H1 (cell line): Measurements from ENCODE around the gene CDK5RAP2. TPM values are rescaled to one million over a fixed set of nuclear protein-coding genes. Genes with fewer than 3 reads are reported as not detected.

ENCODE experiments used
- CTCF ChIA-PET: fragments of 300-600 bp; sonication (Branson Sonifier 250); formaldehyde crosslinking; loops from one replicate; lab custom pipeline; 2021; ENCODE audit not compliant: partially characterized antibody; lab: Charles Lee
- POLR2A ChIA-PET: fragments of 300-600 bp; sonication (Branson Sonifier 250); formaldehyde crosslinking; loops from one replicate; lab custom pipeline; 2021; ENCODE audit warnings: inconsistent platforms; ENCODE audit not compliant: partially characterized antibody; lab: Charles Lee
- DNase-seq, 2 experiments: peaks; one replicate each; pipeline versions ENCODE4 v3.0.0 to v3.0.0-alpha.2; 2010 to 2022; ENCODE audit warnings: low spot score in 2 of 2, low read depth in 1 of 2, mixed read lengths in 1 of 2
- FAIRE-seq: peaks from 2 replicates; lab custom pipeline; 2011; peaks lifted over from hg19 to GRCh38; lab: Jason Lieb, UNC
- H2AFZ ChIP-seq: 2 replicates; pipeline ENCODE4 v1.8.1; 2012; ENCODE audit warnings: low read length, inconsistent platforms
- H2AK5ac ChIP-seq: 2 replicates; pipeline ENCODE4 v1.6.1; 2013; ENCODE audit warnings: low read depth, low read length
- H2BK120ac ChIP-seq: replicated peaks from 2 replicates; pipeline ENCODE3; 2013; ENCODE audit warnings: low read depth, low read length, inconsistent platforms
- H2BK12ac ChIP-seq: 2 replicates; pipeline ENCODE4 v1.6.1; 2013; ENCODE audit warnings: low read depth, low read length
- H2BK15ac ChIP-seq: 2 replicates; pipeline ENCODE4 v1.6.1; 2013; ENCODE audit warnings: low read length
- H2BK20ac ChIP-seq: 2 replicates; pipeline ENCODE4 v1.6.1; 2013; ENCODE audit warnings: low read length
- H2BK5ac ChIP-seq: 2 replicates; pipeline ENCODE4 v1.6.1; 2013; ENCODE audit warnings: low read depth, low read length
- H3K14ac ChIP-seq: 2 replicates; pipeline ENCODE4 v1.6.1; 2013; ENCODE audit warnings: inconsistent platforms; ENCODE audit not compliant: insufficient read length
- H3K18ac ChIP-seq: 2 replicates; pipeline ENCODE4 v1.6.1; 2013; ENCODE audit warnings: low read length; ENCODE audit errors: extremely low read depth
- H3K23ac ChIP-seq: 2 replicates; pipeline ENCODE4 v1.6.1; 2013; ENCODE audit warnings: inconsistent platforms; ENCODE audit not compliant: insufficient read length
- H3K23me2 ChIP-seq: 2 replicates; pipeline ENCODE4 v1.6.1; 2013; ENCODE audit warnings: low read depth, low read length
- H3K27ac ChIP-seq: 2 replicates; pipeline ENCODE4 v1.6.1; 2011; ENCODE audit warnings: low read depth, low read length, inconsistent platforms
- H3K27me3 ChIP-seq, 4 experiments: replicated peaks in 1 of 4; 1 replicate in 1 of 4; 2 replicates in 3 of 4; pipeline versions ENCODE4 v1.6.1 to v1.8.1; 2011 to 2013; ENCODE audit warnings: low read length in 3 of 4, mild to moderate bottlenecking in 3 of 4, inconsistent platforms in 2 of 4, mixed read lengths in 2 of 4, moderate library complexity in 1 of 4; ENCODE audit not compliant: control insufficient read depth in 3 of 4, insufficient read depth in 3 of 4; ENCODE audit errors: extremely low read depth in 1 of 4
- H3K36me3 ChIP-seq, 4 experiments: 2 replicates each; pipeline versions ENCODE4 v1.6.1 to v1.8.1; 2011 to 2013; ENCODE audit warnings: mild to moderate bottlenecking in 4 of 4, low read length in 3 of 4, moderate library complexity in 2 of 4, control low read depth in 1 of 4, inconsistent platforms in 1 of 4; ENCODE audit not compliant: insufficient read depth in 4 of 4, control insufficient read depth in 2 of 4
- H3K4ac ChIP-seq: replicated peaks from 2 replicates; pipeline ENCODE3; 2013; ENCODE audit warnings: low read length, low read depth, mixed read lengths, inconsistent platforms; ENCODE audit not compliant: insufficient read length
- H3K4me1 ChIP-seq, 4 experiments: replicated peaks in 1 of 4; 1 replicate in 1 of 4; 2 replicates in 3 of 4; pipeline versions ENCODE4 v1.6.1 to v1.8.1; 2011 to 2013; ENCODE audit warnings: low read length in 3 of 4, inconsistent platforms in 2 of 4, mixed read lengths in 1 of 4; ENCODE audit not compliant: insufficient read depth in 4 of 4, control insufficient read depth in 3 of 4
- H3K4me2 ChIP-seq, 2 experiments: 2 replicates each; pipeline versions ENCODE4 v1.6.1 to v1.8.1; 2011 to 2013; ENCODE audit warnings: low read depth in 2 of 2, low read length in 2 of 2, control low read depth in 1 of 2, inconsistent platforms in 1 of 2, mild to moderate bottlenecking in 1 of 2; ENCODE audit not compliant: insufficient read depth in 1 of 2
- H3K4me3 ChIP-seq, 4 experiments: fragments of 200-600, 300-600 bp in 1 of 4; sonication (generic), shearing (Covaris generic), sonication (Bioruptor Twin) in 1 of 4; 2 replicates each; pipeline versions ENCODE4 v1.5.1 to v1.8.1; 2011 to 2016; ENCODE audit warnings: low read length in 4 of 4, low read depth in 3 of 4, control low read depth in 2 of 4, inconsistent platforms in 2 of 4, mild to moderate bottlenecking in 2 of 4, mixed read lengths in 1 of 4, moderate library complexity in 1 of 4; ENCODE audit not compliant: insufficient read depth in 2 of 4; ENCODE audit errors: extremely low read depth in 1 of 4
- H3K56ac ChIP-seq: replicated peaks from 2 replicates; pipeline ENCODE3; 2013; ENCODE audit warnings: low read depth, mild to moderate bottlenecking, mixed read lengths, low read length, inconsistent platforms; ENCODE audit not compliant: insufficient read length
- H3K79me1 ChIP-seq: 2 replicates; pipeline ENCODE4 v1.6.1; 2013; ENCODE audit warnings: low read depth, low read length, control low read depth
- H3K79me2 ChIP-seq, 2 experiments: 2 replicates each; pipeline versions ENCODE4 v1.6.1 to v1.8.1; 2012 to 2013; ENCODE audit warnings: low read length in 2 of 2, mild to moderate bottlenecking in 2 of 2, inconsistent platforms in 1 of 2; ENCODE audit not compliant: insufficient read depth in 2 of 2, control insufficient read depth in 1 of 2
- H3K9ac ChIP-seq, 4 experiments: replicated peaks in 1 of 4; 1 replicate in 1 of 4; 2 replicates in 3 of 4; pipeline versions ENCODE4 v1.6.1 to v1.8.1; 2011 to 2013; ENCODE audit warnings: low read depth in 3 of 4, low read length in 3 of 4, control low read depth in 2 of 4, mild to moderate bottlenecking in 2 of 4, moderate library complexity in 2 of 4, inconsistent platforms in 1 of 4; ENCODE audit errors: extremely low read depth in 1 of 4
- H3K9me3 ChIP-seq, 2 experiments: 2 replicates each; pipeline versions ENCODE4 v1.6.1 to v1.8.1; 2012 to 2013; ENCODE audit warnings: mild to moderate bottlenecking in 2 of 2, moderate library complexity in 2 of 2, control low read depth in 1 of 2, inconsistent platforms in 1 of 2, low read depth in 1 of 2, low read length in 1 of 2, mixed read lengths in 1 of 2; ENCODE audit not compliant: insufficient read depth in 2 of 2
- H4K20me1 ChIP-seq, 2 experiments: replicated peaks in 1 of 2; 2 replicates each; pipeline versions ENCODE3 to v1.8.1; 2011 to 2013; ENCODE audit warnings: inconsistent platforms in 2 of 2, low read length in 2 of 2, mild to moderate bottlenecking in 1 of 2; ENCODE audit not compliant: insufficient read depth in 2 of 2, control insufficient read depth in 1 of 2
- H4K5ac ChIP-seq: 2 replicates; pipeline ENCODE4 v1.6.1; 2013; ENCODE audit warnings: low read length, low read depth, mixed read lengths, inconsistent platforms; ENCODE audit not compliant: insufficient read length
- H4K8ac ChIP-seq: 2 replicates; pipeline ENCODE4 v1.8.0; 2013; ENCODE audit warnings: mild to moderate bottlenecking, moderate library complexity, low read length, inconsistent platforms; ENCODE audit not compliant: insufficient read depth; ENCODE audit errors: extremely low read depth
- H4K91ac ChIP-seq: replicated peaks from 2 replicates; pipeline ENCODE3; 2013; ENCODE audit warnings: low read length, mixed read lengths, inconsistent platforms; ENCODE audit not compliant: insufficient read length
- ASH2L ChIP-seq: fragments of 200-600, 300-600 bp; sonication (generic); IDR thresholded peaks from one replicate; pipeline ENCODE4 v1.7.1; 2017; ENCODE audit warnings: low read length
- ATF3 ChIP-seq: IDR thresholded peaks from 2 replicates; pipeline ENCODE4 v1.6.1; 2011; ENCODE audit warnings: low read depth, mild to moderate bottlenecking, low read length; ENCODE audit not compliant: insufficient read depth
- E2F6 ChIP-seq: IDR thresholded peaks from 2 replicates; pipeline ENCODE4 v1.6.1; 2012; ENCODE audit warnings: inconsistent platforms
- HDAC2 ChIP-seq, 2 experiments: fragments of 300-600 bp in 1 of 2; sonication (generic) in 1 of 2; IDR thresholded peaks; 2 replicates each; pipeline ENCODE4 v1.6.1; 2011 to 2012; ENCODE audit warnings: low read depth in 2 of 2, low read length in 2 of 2, mild to moderate bottlenecking in 2 of 2, moderate library complexity in 2 of 2, borderline replicate concordance in 1 of 2, inconsistent platforms in 1 of 2
- JUN ChIP-seq: IDR thresholded peaks from 2 replicates; pipeline ENCODE4 v1.6.1; 2011; ENCODE audit warnings: low read depth, mild to moderate bottlenecking, improper control_type of control experiment, low read length
- JUND ChIP-seq: IDR thresholded peaks from 2 replicates; pipeline ENCODE4 v1.6.1; 2011; ENCODE audit warnings: mild to moderate bottlenecking, improper control_type of control experiment, low read length
- MAX ChIP-seq: IDR thresholded peaks from 2 replicates; pipeline ENCODE4 v1.6.1; 2012; ENCODE audit warnings: inconsistent platforms
- RXRA ChIP-seq: IDR thresholded peaks from 2 replicates; pipeline ENCODE4 v1.6.1; 2011; ENCODE audit warnings: low read depth, mild to moderate bottlenecking, low read length, moderate library complexity; ENCODE audit not compliant: insufficient read depth
- SIN3A ChIP-seq, 2 experiments: IDR thresholded peaks in 1 of 2; conservative IDR thresholded peaks in 1 of 2; 2 replicates each; pipeline ENCODE4 v1.6.1; 2011 to 2012; ENCODE audit warnings: low read length in 2 of 2, improper control_type of control experiment in 1 of 2, low read depth in 1 of 2, mild to moderate bottlenecking in 1 of 2
- SUZ12 ChIP-seq: fragments of 200-600 bp; sonication (generic); IDR thresholded peaks from 2 replicates; pipeline ENCODE4 v1.6.1; 2012; ENCODE audit warnings: mild to moderate bottlenecking, inconsistent platforms, low read length, moderate library complexity, mixed read lengths
- TBP ChIP-seq: IDR thresholded peaks from 2 replicates; pipeline ENCODE4 v1.6.1; 2011; ENCODE audit warnings: low read depth, low read length, improper control_type of control experiment
- WGBS, 2 experiments: shearing (Covaris generic) in 1 of 2; methylation state at CpG; one replicate each; pipeline versions ENCODE4 v1.1.6 to v1.1.7; 2013 to 2015; ENCODE audit warnings: low lambda C conversion rate in 2 of 2, mixed read lengths in 2 of 2, inconsistent platforms in 1 of 2, low coverage in 1 of 2, missing lambda C conversion rate in 1 of 2; ENCODE audit not compliant: insufficient replicate concordance in 2 of 2, insufficient coverage in 1 of 2, insufficient read length in 1 of 2; ENCODE audit errors: extremely low coverage in 1 of 2, missing lambda C conversion rate in 1 of 2; 5-methylcytosine and 5-hydroxymethylcytosine counted together
- polyA plus RNA-seq, 7 experiments: library from polyadenylated mRNA; depleted of rRNA in 3 of 7; stranded (reverse) in 5 of 7; unstranded in 2 of 7; fragments of >200 nt in 5 of 7; fragments of 200-250 nt in 2 of 7; gene quantifications; 1 replicate in 5 of 7; 2 replicates in 1 of 7; 4 replicates in 1 of 7; pipeline versions ENCODE4 v1.2.1 to v1.2.3, GENCODE V29; 2011 to 2013; ENCODE audit warnings: missing spikeins in 2 of 7, mixed read lengths in 2 of 7
- total RNA-seq: library from RNA; stranded (reverse); fragmentation: NEBNext Ultra II Directional; extraction: Animal tissue kit (Norgen Biotek cat#: 25700); gene quantifications from 2 replicates; pipeline ENCODE4 v1.2.1, GENCODE V29; 2021

The CDK5RAP2 gene
- total and polyA plus RNA-seq, 2 of the 8 experiments (the other 6 are each of a cell fraction or from before 2014, with no cell fraction given): 19.8 to 49.4 TPM

GRCh38 chr9:120343416-120343815 lies 236.6 kb downstream of the CDK5RAP2 start:
- Histone ChIP-seq H3K79me1 (no peaks in the 10 kb centered on the region), H3K27me3 (no peaks in the 10 kb centered on the region), H4K20me1 (no peaks in the 10 kb centered on the region), H3K14ac (no peak overlapping the region), H2BK20ac (no peak overlapping the region), H3K4me3 (no peak overlapping the region), H2BK5ac (no peak overlapping the region), H3K23ac (no peak overlapping the region), H2BK15ac (no peak overlapping the region), H3K4ac (no peak overlapping the region), H3K27ac (no peak overlapping the region), H3K56ac (no peak overlapping the region), H2BK120ac (no peak overlapping the region), H2AFZ (no peak overlapping the region), H3K4me2 (no peak overlapping the region), H2BK12ac (no peak overlapping the region), H3K36me3 (no peaks in the 10 kb centered on the region), H3K18ac (no peak overlapping the region), H2AK5ac (no peak overlapping the region), H3K79me2 (no peaks in the 10 kb centered on the region), H3K9ac (no peak overlapping the region), H3K23me2 (no peaks in the 10 kb centered on the region), H4K8ac (no peak overlapping the region), H4K5ac (no peak overlapping the region), H3K9me3 (no peaks in the 10 kb centered on the region), H4K91ac (no peak overlapping the region), H3K4me1 (peaks cover 0 to 4% (median under 1%) of the 10 kb centered on the region in 4 experiments; a peak in 2 of 7 replicates)
- FAIRE-seq (no peak), DNase-seq (no peak)
- POLR2A ChIA-PET: interaction anchor here (0.7 kb wide), 1 partner anchor 781 kb away, joined by 3 read pairs; no protein-coding TSS in a partner anchor
- WGBS, 2 experiments: 96% methylated on average over 2 of the region's 2 CpGs; no CpG with 5 or more reads in 1 of the 2 experiments
- CTCF ChIA-PET: no interaction called here
- TF ChIP-seq JUND: no peak
- TF ChIP-seq TBP: no peak
- TF ChIP-seq ASH2L: no peak
- no peak for TF ChIP-seq SUZ12
- TF ChIP-seq SIN3A (conservative IDR thresholded peaks at IDR 0.05 in 1 of 2, IDR thresholded peaks at IDR 0.05 in 1 of 2; ENCODE audit: low read depth in 1 of 2, low read length in 2 of 2): no peak
- no peak for TF ChIP-seq E2F6
- no peak for TF ChIP-seq MAX
- no peak for TF ChIP-seq RXRA
- no peak for TF ChIP-seq ATF3
- TF ChIP-seq JUN: no peak
- no peak for TF ChIP-seq HDAC2 (IDR thresholded peaks at IDR 0.05; ENCODE audit: borderline replicate concordance in 1 of 2, low read depth in 2 of 2, low read length in 2 of 2)
